H9 (cell line): ENCODE results near the gene ACAP1. TPM values are rescaled to one million over a fixed set of nuclear protein-coding genes. Genes with fewer than 3 reads are reported as not detected.

Experiments used
- DNase-seq: peaks from one replicate; pipeline ENCODE4 v3.0.0-alpha.2; 2017
- H2AFZ ChIP-seq: one replicate; pipeline ENCODE4 v1.6.1; 2013; ENCODE audit warnings: mild to moderate bottlenecking, low read length, control low read depth, moderate library complexity
- H2AK5ac ChIP-seq: 2 replicates; pipeline ENCODE4 v1.6.1; 2013; ENCODE audit warnings: low read length, control low read depth, mixed read lengths; ENCODE audit not compliant: insufficient read length
- H2BK120ac ChIP-seq: one replicate; pipeline ENCODE4 v1.6.1; 2013; ENCODE audit warnings: low read depth, mild to moderate bottlenecking, low read length, control low read depth, inconsistent platforms; ENCODE audit not compliant: poor library complexity, severe bottlenecking
- H2BK12ac ChIP-seq: 2 replicates; pipeline ENCODE4 v1.6.1; 2013; ENCODE audit warnings: low read length, control low read depth, mixed read lengths, low read depth; ENCODE audit not compliant: insufficient read length
- H2BK15ac ChIP-seq: 2 replicates; pipeline ENCODE4 v1.6.1; 2013; ENCODE audit warnings: low read depth, low read length, control low read depth
- H2BK20ac ChIP-seq: one replicate; pipeline ENCODE4 v1.6.1; 2013; ENCODE audit warnings: low read depth, mild to moderate bottlenecking, low read length, control low read depth, inconsistent platforms; ENCODE audit not compliant: poor library complexity, severe bottlenecking
- H2BK5ac ChIP-seq: 2 replicates; pipeline ENCODE4 v1.6.1; 2013; ENCODE audit warnings: low read length, control low read depth, mixed read lengths; ENCODE audit not compliant: insufficient read length
- H3K14ac ChIP-seq: 2 replicates; pipeline ENCODE4 v1.6.1; 2013; ENCODE audit warnings: low read length, control low read depth; ENCODE audit not compliant: insufficient read depth
- H3K18ac ChIP-seq: 2 replicates; pipeline ENCODE4 v1.6.1; 2013; ENCODE audit warnings: low read depth, mild to moderate bottlenecking, mixed read lengths, low read length, control low read depth; ENCODE audit not compliant: insufficient read length
- H3K23ac ChIP-seq: 2 replicates; pipeline ENCODE4 v1.6.1; 2013; ENCODE audit warnings: low read length, control low read depth, mixed read lengths, low read depth; ENCODE audit not compliant: insufficient read length
- H3K23me2 ChIP-seq: 2 replicates; pipeline ENCODE4 v1.6.1; 2013; ENCODE audit warnings: low read depth, mild to moderate bottlenecking, mixed read lengths, low read length, control low read depth; ENCODE audit not compliant: insufficient read length, poor library complexity, severe bottlenecking
- H3K27ac ChIP-seq: 2 replicates; pipeline ENCODE4 v1.5.1; 2013; ENCODE audit warnings: low read length, control low read depth, mixed read lengths, low read depth; ENCODE audit not compliant: insufficient read length
- H3K27me3 ChIP-seq: 2 replicates; pipeline ENCODE4 v1.6.1; 2013; ENCODE audit warnings: low read length, control low read depth, inconsistent platforms; ENCODE audit not compliant: insufficient read depth
- H3K4ac ChIP-seq: 2 replicates; pipeline ENCODE4 v1.6.1; 2013; ENCODE audit warnings: low read depth, mild to moderate bottlenecking, control low read depth, inconsistent platforms, low read length, moderate library complexity
- H3K4me1 ChIP-seq: 2 replicates; pipeline ENCODE4 v1.6.1; 2013; ENCODE audit warnings: low read length, control low read depth, inconsistent platforms; ENCODE audit not compliant: insufficient read depth
- H3K4me2 ChIP-seq: 2 replicates; pipeline ENCODE4 v1.6.1; 2013; ENCODE audit warnings: low read length, control low read depth, mixed read lengths; ENCODE audit not compliant: insufficient read length, insufficient read depth
- H3K56ac ChIP-seq: 2 replicates; pipeline ENCODE4 v1.6.1; 2013; ENCODE audit warnings: low read depth, mild to moderate bottlenecking, mixed read lengths, low read length, control low read depth; ENCODE audit not compliant: insufficient read length
- H3K79me1 ChIP-seq: 2 replicates; pipeline ENCODE4 v1.6.1; 2013; ENCODE audit warnings: low read depth, mild to moderate bottlenecking, moderate library complexity, low read length, control low read depth, inconsistent platforms; ENCODE audit not compliant: insufficient read depth, poor library complexity, severe bottlenecking
- H3K79me2 ChIP-seq: 2 replicates; pipeline ENCODE4 v1.6.1; 2013; ENCODE audit warnings: low read length, control low read depth, inconsistent platforms; ENCODE audit not compliant: insufficient read depth
- H3K9ac ChIP-seq: 2 replicates; pipeline ENCODE4 v1.6.1; 2013; ENCODE audit warnings: low read length, control low read depth, mixed read lengths; ENCODE audit not compliant: insufficient read length; ENCODE audit errors: extremely low read depth
- H3K9me3 ChIP-seq: one replicate; pipeline ENCODE4 v1.6.1; 2013; ENCODE audit warnings: low read depth, low read length, inconsistent platforms; ENCODE audit not compliant: control insufficient read depth
- H3T11ph ChIP-seq: one replicate; pipeline ENCODE4 v1.6.1; 2013; ENCODE audit warnings: mild to moderate bottlenecking, low read length, control low read depth, inconsistent platforms
- H4K20me1 ChIP-seq: one replicate; pipeline ENCODE4 v1.6.1; 2013; ENCODE audit not compliant: control insufficient read depth, insufficient read length, insufficient read depth
- H4K5ac ChIP-seq: 2 replicates; pipeline ENCODE4 v1.6.1; 2013; ENCODE audit warnings: low read depth, mild to moderate bottlenecking, mixed read lengths, low read length, control low read depth; ENCODE audit not compliant: insufficient read length
- H4K8ac ChIP-seq: replicated peaks from 2 replicates; pipeline ENCODE4 v1.6.1; 2013; ENCODE audit warnings: low read length, control low read depth, mixed read lengths, low read depth; ENCODE audit not compliant: insufficient read length
- H4K91ac ChIP-seq: 2 replicates; pipeline ENCODE4 v1.6.1; 2013; ENCODE audit warnings: low read depth, mild to moderate bottlenecking, moderate library complexity, mixed read lengths, low read length, control low read depth; ENCODE audit not compliant: insufficient read length
- H3K27ac Mint-ChIP-seq, 3 experiments: 2 replicates in 2 of 3; 3 replicates in 1 of 3; pipeline ENCODE4 v1.8.0; 2020 to 2021; ENCODE audit warnings: mixed read lengths in 3 of 3, mild to moderate bottlenecking in 1 of 3, moderate library complexity in 1 of 3
- H3K27me3 Mint-ChIP-seq: 2 replicates; pipeline ENCODE4 v1.8.0; 2021; ENCODE audit warnings: low read depth, mild to moderate bottlenecking, moderate library complexity, mixed read lengths
- H3K36me3 Mint-ChIP-seq, 3 experiments: 2 replicates in 2 of 3; 3 replicates in 1 of 3; pipeline ENCODE4 v1.8.0; 2020 to 2021; ENCODE audit warnings: low read depth in 3 of 3, mixed read lengths in 3 of 3; ENCODE audit not compliant: insufficient read depth in 1 of 3
- H3K4me1 Mint-ChIP-seq, 2 experiments: 2 replicates each; pipeline ENCODE4 v1.8.0; 2020; ENCODE audit warnings: mixed read lengths in 2 of 2
- H3K4me3 Mint-ChIP-seq, 2 experiments: 2 replicates in 1 of 2; 3 replicates in 1 of 2; pipeline ENCODE4 v1.8.0; 2020 to 2021; ENCODE audit warnings: mild to moderate bottlenecking in 2 of 2, mixed read lengths in 2 of 2, moderate library complexity in 1 of 2
- H3K9me3 Mint-ChIP-seq, 2 experiments: 2 replicates in 1 of 2; 3 replicates in 1 of 2; pipeline ENCODE4 v1.8.0; 2020; ENCODE audit warnings: mild to moderate bottlenecking in 2 of 2, mixed read lengths in 2 of 2, moderate library complexity in 1 of 2
- CTCF ChIP-seq: fragments of 200-600 bp; sonication (generic); conservative IDR thresholded peaks from 3 replicates; pipeline ENCODE4 v1.8.0; 2021; ENCODE audit warnings: antibody characterized with exemption, mild to moderate bottlenecking
- WGBS: extraction: QIAGEN DNeasy Blood & Tissue Kit; methylation state at CpG from one replicate; pipeline ENCODE4 v1.1.7; 2013; ENCODE audit warnings: missing lambda C conversion rate, low lambda C conversion rate, mixed read lengths; ENCODE audit not compliant: insufficient read length; ENCODE audit errors: extremely low coverage; 5-methylcytosine and 5-hydroxymethylcytosine counted together
- total RNA-seq: library from RNA; stranded (reverse); gene quantifications from 2 replicates; pipeline ENCODE4 v1.2.1, GENCODE V29; 2021

ACAP1 gene
- total RNA-seq, 1 experiment from 2014 or later = 18.2 TPM

GRCh38 chr17:7322520-7323194 lies 13.7 kb upstream of the ACAP1 start:
- Histone ChIP-seq H3K18ac (no peak overlapping the region), H3K79me1 (no peaks in the 10 kb centered on the region), H4K20me1 (no peaks in the 10 kb centered on the region), H2BK15ac (no peak overlapping the region), H4K91ac (no peak overlapping the region), H3T11ph (no peak overlapping the region), H3K79me2 (no peaks in the 10 kb centered on the region), H2BK5ac (no peak overlapping the region), H3K56ac (no peak overlapping the region), H3K9me3 (no peaks in the 10 kb centered on the region), H3K23ac (no peak overlapping the region), H2AFZ (no peak overlapping the region), H3K9ac (no peak overlapping the region), H3K4me1 (no peaks in the 10 kb centered on the region), H2AK5ac (no peak overlapping the region), H3K23me2 (no peaks in the 10 kb centered on the region), H3K4me2 (no peak overlapping the region), H2BK12ac (no peak overlapping the region), H2BK120ac (no peak overlapping the region), H3K27ac (no peak overlapping the region), H2BK20ac (no peak overlapping the region), H3K4ac (no peak overlapping the region), H3K27me3 (no peaks in the 10 kb centered on the region), H3K14ac (no peak overlapping the region), H4K8ac (no peak overlapping the region), H4K5ac (no peak overlapping the region)
- Mint-ChIP-seq H3K27me3 (no peaks in the 10 kb centered on the region), H3K9me3 (no peaks in the 10 kb centered on the region; a peak in 1 of 5 replicates), H3K4me3 (no peak overlapping the region), H3K4me1 (no peaks in the 10 kb centered on the region; a peak in 1 of 4 replicates), H3K36me3 (peaks cover 46 to 85% (median 78%) of the 10 kb centered on the region in 3 experiments; a peak in 6 of 7 replicates), H3K27ac (no peak overlapping the region)
- no peak for TF ChIP-seq CTCF
- DNase-seq = no peak
- no CpG with 5 or more reads among the region's 22 CpGs for WGBS
